ENCODE data around the gene NTRK3.

Gene NTRK3

GRCh38 chr15:88118741-88119140 is 137.8 kb downstream of the NTRK3 start:
- no peak for DNase-seq (ENCODE audit: low read depth)

- no peak for DNase-seq (ENCODE audit: low read depth)
These were observed 138.5 kb downstream of the NTRK3 start for GRCh38 chr15:88118035-88118434.

GRCh38 chr15:88115486-88116152 is 140.9 kb downstream of the NTRK3 start:
- DNase-seq (ENCODE audit: low read depth) = no peak

GRCh38 chr15:88113613-88114308 is 142.8 kb downstream of the NTRK3 start:
- no peak for DNase-seq (ENCODE audit: low read depth)

- DNase-seq (ENCODE audit: low read depth) = no peak
These were observed 147.5 kb downstream of the NTRK3 start for GRCh38 chr15:88108991-88109390.

- DNase-seq (ENCODE audit: low read depth) = no peak
These were observed 148.1 kb downstream of the NTRK3 start for GRCh38 chr15:88108477-88108876.

- no peak for DNase-seq (ENCODE audit: low read depth)
These were observed 150.5 kb downstream of the NTRK3 start for GRCh38 chr15:88106074-88106473.

- DNase-seq (ENCODE audit: low read depth) = no peak
These were observed 152.2 kb downstream of the NTRK3 start for GRCh38 chr15:88104357-88104756.

GRCh38 chr15:88100181-88100580 is 156.4 kb downstream of the NTRK3 start:
- DNase-seq (ENCODE audit: low read depth) = no peak

GRCh38 chr15:88098361-88098760 is 158.2 kb downstream of the NTRK3 start:
- no peak for DNase-seq (ENCODE audit: low read depth)

GRCh38 chr15:88091444-88092016 is 165.0 kb downstream of the NTRK3 start:
- DNase-seq (ENCODE audit: low read depth) = no peak

- DNase-seq (ENCODE audit: low read depth) = no peak
These were observed 166.0 kb downstream of the NTRK3 start for GRCh38 chr15:88090481-88091011.

GRCh38 chr15:88089731-88090130 is 166.8 kb downstream of the NTRK3 start:
- DNase-seq (ENCODE audit: low read depth) = no peak

- DNase-seq (ENCODE audit: low read depth) = no peak
These were observed 167.4 kb downstream of the NTRK3 start for GRCh38 chr15:88089024-88089620.

- no peak for DNase-seq (ENCODE audit: low read depth)
These were observed 172.5 kb downstream of the NTRK3 start for GRCh38 chr15:88083811-88084760.

GRCh38 chr15:88080616-88081015 is 175.9 kb downstream of the NTRK3 start:
- DNase-seq (ENCODE audit: low read depth) = no peak

GRCh38 chr15:88077296-88078020 is 179.1 kb downstream of the NTRK3 start:
- no peak for DNase-seq (ENCODE audit: low read depth)

- DNase-seq (ENCODE audit: low read depth) = no peak
These were observed 180.2 kb downstream of the NTRK3 start for GRCh38 chr15:88076328-88076727.

GRCh38 chr15:88075102-88075501 is 181.4 kb downstream of the NTRK3 start:
- no peak for DNase-seq (ENCODE audit: low read depth)

GRCh38 chr15:88074386-88074785 is 182.2 kb downstream of the NTRK3 start:
- no peak for DNase-seq (ENCODE audit: low read depth)

GRCh38 chr15:88073391-88073691 is 183.2 kb downstream of the NTRK3 start:
- no peak for DNase-seq (ENCODE audit: low read depth)

All from EH (cell line).